ENCODE measurements around the gene ZNF609. TPM values are rescaled to one million over a fixed set of nuclear protein-coding genes. Genes with fewer than 3 reads are reported as not detected.

The ZNF609 gene, protein sequence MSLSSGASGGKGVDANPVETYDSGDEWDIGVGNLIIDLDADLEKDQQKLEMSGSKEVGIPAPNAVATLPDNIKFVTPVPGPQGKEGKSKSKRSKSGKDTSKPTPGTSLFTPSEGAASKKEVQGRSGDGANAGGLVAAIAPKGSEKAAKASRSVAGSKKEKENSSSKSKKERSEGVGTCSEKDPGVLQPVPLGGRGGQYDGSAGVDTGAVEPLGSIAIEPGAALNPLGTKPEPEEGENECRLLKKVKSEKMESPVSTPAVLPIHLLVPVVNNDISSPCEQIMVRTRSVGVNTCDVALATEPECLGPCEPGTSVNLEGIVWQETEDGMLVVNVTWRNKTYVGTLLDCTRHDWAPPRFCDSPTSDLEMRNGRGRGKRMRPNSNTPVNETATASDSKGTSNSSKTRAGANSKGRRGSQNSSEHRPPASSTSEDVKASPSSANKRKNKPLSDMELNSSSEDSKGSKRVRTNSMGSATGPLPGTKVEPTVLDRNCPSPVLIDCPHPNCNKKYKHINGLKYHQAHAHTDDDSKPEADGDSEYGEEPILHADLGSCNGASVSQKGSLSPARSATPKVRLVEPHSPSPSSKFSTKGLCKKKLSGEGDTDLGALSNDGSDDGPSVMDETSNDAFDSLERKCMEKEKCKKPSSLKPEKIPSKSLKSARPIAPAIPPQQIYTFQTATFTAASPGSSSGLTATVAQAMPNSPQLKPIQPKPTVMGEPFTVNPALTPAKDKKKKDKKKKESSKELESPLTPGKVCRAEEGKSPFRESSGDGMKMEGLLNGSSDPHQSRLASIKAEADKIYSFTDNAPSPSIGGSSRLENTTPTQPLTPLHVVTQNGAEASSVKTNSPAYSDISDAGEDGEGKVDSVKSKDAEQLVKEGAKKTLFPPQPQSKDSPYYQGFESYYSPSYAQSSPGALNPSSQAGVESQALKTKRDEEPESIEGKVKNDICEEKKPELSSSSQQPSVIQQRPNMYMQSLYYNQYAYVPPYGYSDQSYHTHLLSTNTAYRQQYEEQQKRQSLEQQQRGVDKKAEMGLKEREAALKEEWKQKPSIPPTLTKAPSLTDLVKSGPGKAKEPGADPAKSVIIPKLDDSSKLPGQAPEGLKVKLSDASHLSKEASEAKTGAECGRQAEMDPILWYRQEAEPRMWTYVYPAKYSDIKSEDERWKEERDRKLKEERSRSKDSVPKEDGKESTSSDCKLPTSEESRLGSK (N-terminal part only)
- total RNA-seq (21.3 and 23.0 TPM in 2 replicates), polyA plus RNA-seq (12.5 and 14.3 TPM in 2 replicates)

DNA sequence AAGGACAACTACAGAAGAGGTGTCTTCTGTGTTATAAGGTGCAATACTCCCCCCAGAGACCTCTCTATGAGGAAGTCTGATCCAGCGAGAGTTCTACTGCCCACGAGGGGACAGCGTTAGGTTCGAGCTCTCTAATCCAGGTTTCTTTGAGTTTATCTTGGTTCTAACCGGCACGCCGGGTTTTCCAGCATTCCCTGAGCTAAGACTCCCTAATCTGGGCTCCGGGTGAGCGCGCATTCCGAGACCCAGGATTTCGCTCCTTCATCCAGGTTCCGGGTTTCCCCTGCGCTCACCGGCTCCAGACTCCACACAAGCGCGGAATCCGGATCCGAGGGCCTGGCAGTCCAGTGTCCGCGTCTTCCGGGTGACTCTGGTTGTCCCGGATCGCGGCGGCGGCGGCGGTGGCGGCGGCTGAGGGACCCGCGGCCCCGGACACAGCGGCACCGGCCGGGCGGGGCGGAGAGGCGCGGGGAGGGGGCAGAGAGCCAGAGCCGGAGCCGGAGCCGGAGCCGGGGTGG lies at the start of gene ZNF609:
TSS of gene ZNF609 (plus strand) at position 373 of the 518 bp plus-strand sequence. CDS start 38,842 bp downstream, outside the sequence.
- Histone ChIP-seq H3K79me2 (peaks cover 37% of the 10 kb centered on the region), H3K27me3 (no peaks in the 10 kb centered on the region), H3K9me2 (replicated peaks; ENCODE audit: insufficient read depth) (no peaks in the 10 kb centered on the region), H3K4me3 (peak within 1 kb of the TSS; percentile 70), H3K4me1 (ENCODE audit: insufficient read depth) (peaks cover 58% of the 10 kb centered on the region), H2AFZ (peak within 1 kb of the TSS; percentile 65), H3K27ac (peak within 1 kb of the TSS; percentile 90), H3K36me3 (replicated peaks; ENCODE audit: insufficient read depth, low read depth) (no peaks in the 10 kb centered on the region), H3K4me2 (peak within 1 kb of the TSS; percentile 86), H3K9me3 (ENCODE audit: low read depth) (no peaks in the 10 kb centered on the region), H4K20me1 (ENCODE audit: insufficient read depth, poor library complexity, severe bottlenecking) (peaks cover 29% of the 10 kb centered on the region)
- DNase-seq (ENCODE audit: low spot score): peak; percentile 95
- TF ChIP-seq EZH2 (IDR thresholded peaks at IDR 0.05; ENCODE audit: borderline replicate concordance): no peak
- TF ChIP-seq CTCF (IDR thresholded peaks at IDR 0.05; ENCODE audit: poor library complexity): no peak
- TF ChIP-seq EZH2phosphoT487 (IDR thresholded peaks at IDR 0.05; ENCODE audit: low read depth, severe bottlenecking, unreplicated experiment): no peak
- WGBS (ENCODE audit: low lambda C conversion rate, missing lambda C conversion rate): 3% methylated on average over 31 of the region's 45 CpGs

GRCh38 chr15:64412216-64412615 lies 48.2 kb upstream of the ZNF609 start:
- Histone ChIP-seq H3K79me2 (no peaks in the 10 kb centered on the region), H2AFZ (no peak overlapping the region), H3K27ac (no peak overlapping the region), H3K36me3 (replicated peaks; ENCODE audit: insufficient read depth, low read depth) (no peaks in the 10 kb centered on the region), H3K9me3 (ENCODE audit: low read depth) (no peaks in the 10 kb centered on the region), H4K20me1 (ENCODE audit: insufficient read depth, poor library complexity, severe bottlenecking) (no peaks in the 10 kb centered on the region), H3K27me3 (no peaks in the 10 kb centered on the region), H3K4me2 (no peak overlapping the region), H3K9me2 (replicated peaks; ENCODE audit: insufficient read depth) (no peaks in the 10 kb centered on the region), H3K4me1 (ENCODE audit: insufficient read depth) (no peaks in the 10 kb centered on the region), H3K4me3 (no peak overlapping the region)
- DNase-seq (ENCODE audit: low spot score): no peak
- no peak for TF ChIP-seq EZH2 (IDR thresholded peaks at IDR 0.05; ENCODE audit: borderline replicate concordance)
- 98% methylated on average over 2 of the region's 2 CpGs for WGBS (ENCODE audit: low lambda C conversion rate, missing lambda C conversion rate)

DNA sequence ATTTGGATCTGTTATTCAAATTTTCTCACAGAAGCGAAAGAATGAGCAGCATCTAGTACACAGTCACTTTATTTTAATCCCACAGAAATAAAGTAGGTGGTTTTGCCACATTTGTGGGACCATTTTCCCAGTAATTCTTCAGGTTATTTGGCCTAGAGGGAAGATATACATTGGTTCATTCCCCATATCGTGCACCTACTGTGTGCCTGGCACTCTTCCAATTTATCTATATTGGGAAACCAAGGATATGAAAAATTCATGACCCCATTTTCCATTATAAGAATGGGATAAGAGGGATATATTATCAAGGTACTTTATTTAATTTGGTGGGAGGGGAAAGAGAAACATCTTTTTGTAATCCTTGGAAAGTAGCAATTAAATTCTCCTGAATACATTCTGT lies 37.7 kb upstream of the ZNF609 start:
- Histone ChIP-seq H4K20me1 (ENCODE audit: insufficient read depth, poor library complexity, severe bottlenecking) (no peaks in the 10 kb centered on the region), H3K4me1 (ENCODE audit: insufficient read depth) (no peaks in the 10 kb centered on the region), H3K27me3 (no peaks in the 10 kb centered on the region), H3K4me3 (no peak overlapping the region), H3K36me3 (replicated peaks; ENCODE audit: insufficient read depth, low read depth) (no peaks in the 10 kb centered on the region), H3K27ac (no peak overlapping the region), H2AFZ (no peak overlapping the region), H3K79me2 (no peaks in the 10 kb centered on the region), H3K9me3 (ENCODE audit: low read depth) (no peaks in the 10 kb centered on the region), H3K4me2 (no peak overlapping the region), H3K9me2 (replicated peaks; ENCODE audit: insufficient read depth) (no peaks in the 10 kb centered on the region)
- DNase-seq (ENCODE audit: low spot score): no peak
- no peak for TF ChIP-seq EZH2 (IDR thresholded peaks at IDR 0.05; ENCODE audit: borderline replicate concordance)
- no peak for TF ChIP-seq CTCF (IDR thresholded peaks at IDR 0.05; ENCODE audit: poor library complexity)
- no peak for TF ChIP-seq EZH2phosphoT487 (IDR thresholded peaks at IDR 0.05; ENCODE audit: low read depth, severe bottlenecking, unreplicated experiment)
- 98% methylated on average over 2 of the region's 2 CpGs for WGBS (ENCODE audit: low lambda C conversion rate, missing lambda C conversion rate)
